ENCODE results near the gene RAB10.
"Not testable (repeated sequence)": the region's sequence is repeated elsewhere in the genome, so short reads cannot be mapped to it uniquely, and the experiment has no call there.

The RAB10 gene

GRCh38 chr2:26013668-26014067 is 20.2 kb upstream of the RAB10 start:
- in situ Hi-C loops (cut with HindIII; ENCODE audit: low sequenced_read_pairs), result loop anchor here (5.0 kb wide), 1 partner anchor 54 kb away; no protein-coding TSS in a partner anchor

- in situ Hi-C loops (cut with HindIII; ENCODE audit: low sequenced_read_pairs), result no loop called here
Observed at GRCh38 chr2:26016012-26016705, 17.7 kb upstream of the RAB10 start.

- in situ Hi-C loops (cut with HindIII; ENCODE audit: low sequenced_read_pairs), result not testable (repeated sequence)
Observed at GRCh38 chr2:26016706-26017045, 17.2 kb upstream of the RAB10 start.

GRCh38 chr2:26017464-26018183 is 16.3 kb upstream of the RAB10 start:
- in situ Hi-C loops (cut with HindIII; ENCODE audit: low sequenced_read_pairs), result no loop called here

GRCh38 chr2:26018184-26019055 is 15.5 kb upstream of the RAB10 start:
- in situ Hi-C loops (cut with HindIII; ENCODE audit: low sequenced_read_pairs), result no loop called here

GRCh38 chr2:26020231-26020640 is 13.6 kb upstream of the RAB10 start:
- in situ Hi-C loops (cut with HindIII; ENCODE audit: low sequenced_read_pairs), result no loop called here

GRCh38 chr2:26024260-26024659 is 9.6 kb upstream of the RAB10 start:
- in situ Hi-C loops (cut with HindIII; ENCODE audit: low sequenced_read_pairs), result no loop called here

GRCh38 chr2:26025509-26025908 is 8.4 kb upstream of the RAB10 start:
- in situ Hi-C loops (cut with HindIII; ENCODE audit: low sequenced_read_pairs), result no loop called here

GRCh38 chr2:26028083-26028482 is 5.8 kb upstream of the RAB10 start:
- in situ Hi-C loops (cut with HindIII; ENCODE audit: low sequenced_read_pairs), result not testable (repeated sequence)

- in situ Hi-C loops (cut with HindIII; ENCODE audit: low sequenced_read_pairs), result not testable (repeated sequence)
Observed at GRCh38 chr2:26032586-26033269, 1.2 kb upstream of the RAB10 start.

- in situ Hi-C loops (cut with HindIII; ENCODE audit: low sequenced_read_pairs), result no loop called here
Observed at GRCh38 chr2:26033270-26033817, 540 bp upstream of the RAB10 start.

- in situ Hi-C loops (cut with HindIII; ENCODE audit: low sequenced_read_pairs), result no loop called here
Observed at GRCh38 chr2:26034637-26034992, 731 bp downstream of the RAB10 start.

GRCh38 chr2:26035090-26035743 is 1.3 kb downstream of the RAB10 start:
- in situ Hi-C loops (cut with HindIII; ENCODE audit: low sequenced_read_pairs), result no loop called here

- in situ Hi-C loops (cut with HindIII; ENCODE audit: low sequenced_read_pairs), result no loop called here
Observed at GRCh38 chr2:26039603-26040323, 5.9 kb downstream of the RAB10 start.

GRCh38 chr2:26043109-26043508 is 9.2 kb downstream of the RAB10 start:
- in situ Hi-C loops (cut with HindIII; ENCODE audit: low sequenced_read_pairs), result no loop called here

- in situ Hi-C loops (cut with HindIII; ENCODE audit: low sequenced_read_pairs), result no loop called here
Observed at GRCh38 chr2:26043862-26044696, 10.2 kb downstream of the RAB10 start.

- in situ Hi-C loops (cut with HindIII; ENCODE audit: low sequenced_read_pairs), result no loop called here
Observed at GRCh38 chr2:26048791-26049190, 14.9 kb downstream of the RAB10 start.

- in situ Hi-C loops (cut with HindIII; ENCODE audit: low sequenced_read_pairs), result no loop called here
Observed at GRCh38 chr2:26049641-26050040, 15.8 kb downstream of the RAB10 start.

- in situ Hi-C loops (cut with HindIII; ENCODE audit: low sequenced_read_pairs), result no loop called here
Observed at GRCh38 chr2:26052740-26053139, 18.9 kb downstream of the RAB10 start.

Data from DLD1 (cell line).